Measurements from ENCODE around the gene KRT2.

GRCh38 chr12:52670506-52670905 lies 18.5 kb upstream of the KRT2 start:
- TF ChIP-seq POLR2AphosphoS5 (IDR thresholded peaks at IDR 0.05) (no peak), POLR2A (IDR thresholded peaks at IDR 0.05) (no peak), CTCF (IDR thresholded peaks at IDR 0.05) (no peak)
